ENCODE data around the gene DONSON.

- TF ChIP-seq ESRRA (CRISPR knock-in tag; IDR thresholded peaks at IDR 0.05; ENCODE audit: low read depth) (no peak), SUZ12 (IDR thresholded peaks at IDR 0.05; ENCODE audit: low read depth, low read length) (no peak), U2AF2 (IDR thresholded peaks at IDR 0.05; ENCODE audit: low read depth, low read length) (no peak), XRCC5 (optimal IDR thresholded peaks at IDR 0.05; ENCODE audit: low read length) (no peak), CTCF (CRISPR knock-in tag; IDR thresholded peaks at IDR 0.05) (no peak), DNMT1 (CRISPR knock-in tag; IDR thresholded peaks at IDR 0.05) (no peak), IRF1 (CRISPR knock-in tag; IDR thresholded peaks at IDR 0.05; ENCODE audit: low read depth) (no peak)
Measured at GRCh38 chr21:33549848-33550771, 38.4 kb downstream of the DONSON start.
